HCT116 (cell line): ENCODE measurements around the gene CLEC4F. TPM values are rescaled to one million over a fixed set of nuclear protein-coding genes. Genes with fewer than 3 reads are reported as not detected.

Experiments used
- ATAC-seq: fragments of 200-7000 bp; cut with Tn5 transposase; 2 replicates; pipeline ENCODE4 v1.9.1; 2020; ENCODE audit warnings: mild to moderate bottlenecking, moderate library complexity
- BruUV-seq: library from RNA; stranded (reverse); fragments of 400-500 nt; replicated peaks from 2 replicates; lab custom pipeline; 2021; lab: Mats Ljungman, UMichigan
- CTCF ChIA-PET: fragments of 300-600 bp; sonication (Branson Sonifier 250); formaldehyde crosslinking; loops from one replicate; lab custom pipeline; 2021; ENCODE audit warnings: antibody characterized with exemption; lab: Charles Lee
- POLR2A ChIA-PET: fragments of 300-600, 350-600 bp; sonication (Branson Sonifier 250); formaldehyde crosslinking; loops from one replicate; lab custom pipeline; 2021; ENCODE audit warnings: antibody characterized with exemption; lab: Charles Lee
- RAD21 ChIA-PET, 2 experiments: fragments of 300-600 bp; sonication (Branson Sonifier 250); formaldehyde crosslinking; loops; one replicate each; lab custom pipeline; 2023; ENCODE audit warnings: low total read pairs in 2 of 2; ENCODE audit not compliant: uncharacterized antibody in 2 of 2, unreplicated experiment in 2 of 2, low non-redundant PET in 1 of 2; lab: Charles Lee
- DNase-seq: peaks from one replicate; pipeline ENCODE4 v3.0.0-alpha.2; 2010; ENCODE audit warnings: low read depth, low spot score
- H2AFZ ChIP-seq: fragments of 200-600 bp; shearing (Covaris generic), sonication (generic); 2 replicates; pipeline ENCODE4 v1.6.1; 2017; ENCODE audit warnings: low read depth, mixed run types, mixed read lengths, antibody characterized with exemption, low read length; ENCODE audit not compliant: poor library complexity, severe bottlenecking
- H3K27ac ChIP-seq: 2 replicates; pipeline ENCODE4 v1.5.1; 2012; ENCODE audit warnings: low read depth, low read length
- H3K27me3 ChIP-seq: fragments of 200-600 bp; sonication (generic); 2 replicates; pipeline ENCODE4 v1.6.1; 2016; ENCODE audit warnings: mixed run types, low read length, mixed read lengths; ENCODE audit not compliant: insufficient read depth
- H3K36me3 ChIP-seq, 2 experiments: fragments of 200-500 bp in 1 of 2; fragments of 200-600 bp in 1 of 2; sonication (Bioruptor generic) in 1 of 2; sonication (generic) in 1 of 2; 2 replicates each; pipeline versions ENCODE4 v1.5.1 to v1.6.1; 2014 to 2016; ENCODE audit warnings: low read length in 2 of 2, inconsistent platforms in 1 of 2, mixed read lengths in 1 of 2, mixed run types in 1 of 2; ENCODE audit not compliant: insufficient read depth in 2 of 2, control insufficient read depth in 1 of 2
- H3K4me1 ChIP-seq, 2 experiments: fragments of 200-600 bp in 1 of 2; sonication (generic) in 1 of 2; 2 replicates each; pipeline versions ENCODE4 v1.5.1 to v1.6.1; 2012 to 2017; ENCODE audit warnings: low read length in 2 of 2, inconsistent platforms in 1 of 2, mild to moderate bottlenecking in 1 of 2, mixed read lengths in 1 of 2, mixed run types in 1 of 2, moderate library complexity in 1 of 2; ENCODE audit not compliant: insufficient read depth in 2 of 2, control insufficient read depth in 1 of 2
- H3K4me2 ChIP-seq: fragments of 200-600 bp; sonication (generic); 2 replicates; pipeline ENCODE4 v1.6.1; 2017; ENCODE audit warnings: mixed run types, low read length, mixed read lengths
- H3K4me3 ChIP-seq, 2 experiments: fragments of 200-600 bp in 1 of 2; sonication (generic) in 1 of 2; replicated peaks in 1 of 2; 2 replicates each; pipeline ENCODE4 v1.5.1; 2011 to 2016; ENCODE audit warnings: low read length in 2 of 2, control low read depth in 1 of 2, low read depth in 1 of 2, mild to moderate bottlenecking in 1 of 2, mixed read lengths in 1 of 2, mixed run types in 1 of 2
- H3K79me2 ChIP-seq: fragments of 200-600 bp; sonication (generic); 2 replicates; pipeline ENCODE4 v1.6.1; 2017; ENCODE audit warnings: mild to moderate bottlenecking, mixed run types, low read length, moderate library complexity, mixed read lengths; ENCODE audit not compliant: insufficient read depth
- H3K9ac ChIP-seq: fragments of 200-600 bp; sonication (generic); 2 replicates; pipeline ENCODE4 v1.6.1; 2016; ENCODE audit warnings: low read length, mixed read lengths
- H3K9me2 ChIP-seq: fragments of 200-600 bp; sonication (generic), shearing (Covaris generic); 2 replicates; pipeline ENCODE4 v1.6.1; 2017; ENCODE audit warnings: mixed run types, mild to moderate bottlenecking, moderate library complexity; ENCODE audit not compliant: insufficient read depth
- H3K9me3 ChIP-seq, 2 experiments: fragments of 200-500 bp in 1 of 2; fragments of 200-600 bp in 1 of 2; sonication (Bioruptor generic) in 1 of 2; sonication (generic) in 1 of 2; 2 replicates each; pipeline ENCODE4 v1.6.1; 2014 to 2017; ENCODE audit warnings: low read length in 2 of 2, mixed read lengths in 2 of 2, inconsistent platforms in 1 of 2, low read depth in 1 of 2, mild to moderate bottlenecking in 1 of 2, mixed run types in 1 of 2, moderate library complexity in 1 of 2; ENCODE audit not compliant: control insufficient read depth in 1 of 2, insufficient read depth in 1 of 2
- H4K20me1 ChIP-seq: fragments of 200-600 bp; sonication (generic), shearing (Covaris generic); 2 replicates; pipeline ENCODE4 v1.6.1; 2017; ENCODE audit warnings: mixed run types, mild to moderate bottlenecking, moderate library complexity; ENCODE audit not compliant: insufficient read depth
- ATF3 ChIP-seq: IDR thresholded peaks from 2 replicates; pipeline ENCODE4 v1.6.1; 2012
- CBX3 ChIP-seq: IDR thresholded peaks from 2 replicates; pipeline ENCODE4 v1.6.1; 2012; ENCODE audit warnings: low read depth
- CEBPB ChIP-seq: IDR thresholded peaks from 2 replicates; pipeline ENCODE4 v1.6.1; 2012; ENCODE audit warnings: low read depth
- FOSL1 ChIP-seq: IDR thresholded peaks from 2 replicates; pipeline ENCODE4 v1.6.1; 2012; ENCODE audit warnings: low read depth
- JUND ChIP-seq: IDR thresholded peaks from 2 replicates; pipeline ENCODE4 v1.6.1; 2012
- MAX ChIP-seq: IDR thresholded peaks from 2 replicates; pipeline ENCODE4 v1.6.1; 2012
- RAD21 ChIP-seq: IDR thresholded peaks from 2 replicates; pipeline ENCODE4 v1.6.1; 2012; ENCODE audit warnings: low read depth, mild to moderate bottlenecking
- ZBTB33 ChIP-seq: IDR thresholded peaks from 2 replicates; pipeline ENCODE4 v1.6.1; 2011; ENCODE audit warnings: mild to moderate bottlenecking, low read length, moderate library complexity; ENCODE audit not compliant: insufficient replicate concordance; ENCODE audit errors: extremely low read depth
- ZFX ChIP-seq: fragments of 450-650 bp; IDR thresholded peaks from 2 replicates; pipeline ENCODE4 v1.6.1; 2017
- ZNF274 ChIP-seq: fragments of 200-500 bp; sonication (Bioruptor generic); IDR thresholded peaks from 2 replicates; pipeline ENCODE4 v1.6.1; 2014; ENCODE audit warnings: mild to moderate bottlenecking, low read depth, low read length, inconsistent platforms
- intact Hi-C: fragments of 100-400 bp; cut with micrococcal nuclease; formaldehyde crosslinking; loops from 2 replicates; pipeline ENCODE4 v1.10.0; 2022
- total RNA-seq: library from RNA; stranded (reverse); gene quantifications from one replicate; pipeline ENCODE4 v1.2.1, GENCODE V29; 2021; ENCODE audit not compliant: unreplicated experiment

Gene CLEC4F
- total RNA-seq, 1 experiment from 2014 or later, result not detected

GRCh38 chr2:70767079-70767698 is 53.2 kb downstream of the CLEC4F start:
- POLR2A ChIA-PET, result no interaction called here
- CTCF ChIA-PET, result no interaction called here
- Histone ChIP-seq H3K36me3 (no peaks in the 10 kb centered on the region), H3K4me1 (no peaks in the 10 kb centered on the region)
- no peak for TF ChIP-seq ZFX
- no peak for TF ChIP-seq ATF3
- TF ChIP-seq CBX3, result no peak
- no peak for TF ChIP-seq FOSL1
- no peak for TF ChIP-seq ZBTB33
- no peak for TF ChIP-seq JUND
- TF ChIP-seq MAX, result no peak
- TF ChIP-seq CEBPB, result no peak
- no peak for TF ChIP-seq RAD21
- no peak for TF ChIP-seq ZNF274
- TF ChIP-seq, all 23 proteins: peak for 0
- RAD21 ChIA-PET, result no interaction called here
- H4K20me1 ChIP-seq, result no peaks in the 10 kb centered on the region
- no peaks in the 10 kb centered on the region for H3K9me2 ChIP-seq
- DNase-seq (no peak), ATAC-seq (no peak)
- H3K79me2 ChIP-seq, result no peaks in the 10 kb centered on the region
- no peak overlapping the region for H3K9ac ChIP-seq
- no peaks in the 10 kb centered on the region for H3K9me3 ChIP-seq
- BruUV-seq, result no TSS peak
- intact Hi-C loops, result no loop called here
- H3K27ac ChIP-seq, result no peak overlapping the region
- no peak overlapping the region for H3K4me2 ChIP-seq
- no peaks in the 10 kb centered on the region for H3K27me3 ChIP-seq
- H2AFZ ChIP-seq, result no peak overlapping the region
- H3K4me3 ChIP-seq, result no peak overlapping the region
